ENCODE results near the gene ASCL5. TPM values are rescaled to one million over a fixed set of nuclear protein-coding genes. Genes with fewer than 3 reads are reported as not detected.

Gene ASCL5
- not detected for total RNA-seq

DNA sequence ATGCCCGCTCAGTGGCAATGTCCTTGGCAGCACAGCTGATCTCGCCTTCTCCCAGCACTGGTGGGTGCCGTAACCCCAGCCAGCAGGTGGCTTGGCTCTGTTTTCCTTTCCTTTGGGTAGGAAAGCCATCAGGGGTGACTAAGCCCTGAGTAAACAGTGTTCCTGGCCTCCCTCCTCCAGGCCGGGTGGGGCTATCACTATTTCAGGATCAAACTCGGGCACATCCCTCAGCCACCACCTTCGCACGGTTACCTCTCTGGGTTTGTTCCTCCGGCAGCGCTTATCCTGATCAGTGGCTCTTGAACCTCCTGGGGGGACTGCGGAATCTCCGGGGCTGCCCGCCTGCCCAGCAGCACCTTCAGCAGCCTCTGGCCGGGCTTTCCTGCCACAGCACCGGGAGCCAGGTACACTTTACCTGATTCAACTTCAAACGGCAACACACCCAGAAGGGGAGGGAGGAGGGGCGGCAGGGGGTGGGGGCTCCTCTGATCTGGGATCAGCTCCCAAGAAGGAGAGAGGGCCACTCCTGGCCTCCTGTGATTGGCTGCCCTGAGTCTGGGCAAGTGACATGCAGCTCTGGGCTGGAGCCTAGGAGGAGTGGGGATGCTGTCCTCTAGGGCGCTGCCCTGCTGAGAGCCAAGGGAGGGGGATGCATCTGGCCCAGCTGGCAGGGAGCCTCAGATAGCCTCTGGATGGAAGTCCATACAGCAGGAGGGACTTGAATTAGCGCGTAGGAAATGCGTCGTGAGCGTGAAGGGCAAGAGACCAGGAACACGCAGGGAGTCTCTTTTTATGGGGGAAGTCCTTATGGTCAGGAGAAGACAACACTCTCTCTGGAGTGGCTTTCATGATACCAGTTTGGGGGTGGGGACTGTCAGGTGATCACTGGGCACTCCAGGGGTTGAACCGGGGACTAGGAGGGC lies at the start of gene ASCL5:
TSS of gene ASCL5 (minus strand) at position 353 of the 923 bp plus-strand sequence. CDS start 11,812 bp downstream, outside the sequence.
- TF ChIP-seq CTCF (IDR thresholded peaks at IDR 0.05; ENCODE audit: low read depth) = no peak

DNA sequence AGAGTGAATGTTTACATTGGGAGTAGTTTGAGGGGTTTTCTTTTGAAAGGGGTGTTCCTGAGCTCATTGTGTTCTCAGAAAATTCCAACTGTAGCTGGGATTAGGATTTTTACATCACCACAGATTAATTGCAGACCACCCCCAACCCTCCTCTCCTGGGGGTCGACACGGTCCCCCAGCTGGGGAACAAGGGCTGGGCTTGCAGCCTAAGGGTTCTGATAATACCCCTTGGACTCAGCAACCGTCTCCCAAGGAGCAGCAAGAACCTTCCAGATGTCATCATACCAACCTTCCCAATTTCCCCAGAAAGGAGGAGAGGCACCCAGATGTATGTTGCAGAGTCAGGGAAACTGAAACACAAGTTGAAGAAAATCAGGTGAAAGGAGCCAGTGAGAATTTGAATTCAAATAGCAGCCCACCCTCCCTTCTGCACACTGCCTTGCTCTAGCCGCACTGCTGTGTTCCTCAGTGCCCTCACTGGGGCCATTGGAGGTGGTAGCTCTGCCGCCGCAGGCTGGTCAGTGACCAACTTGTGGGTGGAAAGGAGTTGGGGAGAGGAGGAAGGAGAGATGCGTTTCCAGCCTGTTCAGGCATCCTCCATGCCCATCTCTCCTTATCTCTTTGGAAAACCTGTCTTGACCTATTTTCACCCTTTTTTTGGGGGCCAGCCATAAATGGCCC lies 49.0 kb upstream of the ASCL5 start:
- no peak for TF ChIP-seq CTCF (IDR thresholded peaks at IDR 0.05; ENCODE audit: low read depth)

- no peak for TF ChIP-seq CTCF (IDR thresholded peaks at IDR 0.05; ENCODE audit: low read depth)
These were observed 46.8 kb upstream of the ASCL5 start for GRCh38 chr1:201173736-201174135.

DNA sequence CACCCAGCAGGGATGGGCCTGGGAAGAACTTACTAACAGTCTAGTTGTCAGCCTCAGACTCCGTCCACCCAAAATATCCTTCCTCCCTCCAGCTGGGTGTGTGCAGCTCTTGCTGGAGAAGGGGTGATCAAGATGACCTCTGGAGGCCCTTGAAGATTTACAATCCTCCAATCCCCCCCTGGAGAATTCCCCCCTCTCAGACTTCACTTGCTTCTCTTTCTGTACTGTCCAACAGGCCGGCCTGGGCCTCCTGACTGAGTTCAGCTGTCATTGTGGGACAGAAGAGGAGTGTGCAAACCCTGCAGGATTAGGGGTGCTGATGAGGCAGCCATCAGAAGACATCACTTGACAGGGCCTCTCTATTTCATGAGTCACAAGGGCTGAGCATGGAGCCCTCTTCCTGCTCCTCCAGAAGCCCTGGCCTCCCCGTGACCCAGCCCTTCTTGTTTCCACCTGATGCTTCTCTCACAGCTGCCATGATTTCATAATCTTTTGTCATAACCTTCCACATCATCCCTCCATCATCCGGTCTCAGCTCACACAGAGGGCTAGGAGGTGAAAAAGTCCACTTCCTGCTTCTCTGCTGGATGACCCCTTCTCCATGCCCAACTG lies 46.1 kb upstream of the ASCL5 start:
- TF ChIP-seq CTCF (IDR thresholded peaks at IDR 0.05; ENCODE audit: low read depth) = no peak

DNA sequence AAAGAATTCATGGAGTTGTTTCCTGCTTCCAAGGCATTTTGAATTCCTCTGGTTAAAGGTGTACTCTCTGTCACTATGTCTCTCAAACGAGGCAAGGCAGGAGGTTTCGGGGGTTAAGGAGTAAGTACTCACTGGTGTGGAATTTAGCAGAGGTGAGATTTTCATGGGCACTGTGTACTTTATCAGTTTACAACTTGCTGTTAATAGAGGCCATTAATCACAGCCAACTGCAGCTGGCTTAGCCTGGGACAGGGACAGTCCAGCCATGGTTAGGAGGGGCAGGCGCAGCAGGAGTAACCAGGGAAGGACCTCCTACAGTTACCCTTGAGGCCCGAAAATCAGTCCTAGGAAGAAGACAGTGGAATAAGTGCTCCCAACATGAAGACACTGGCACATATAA lies 45.3 kb upstream of the ASCL5 start:
- TF ChIP-seq CTCF (IDR thresholded peaks at IDR 0.05; ENCODE audit: low read depth) = no peak

- no peak for TF ChIP-seq CTCF (IDR thresholded peaks at IDR 0.05; ENCODE audit: low read depth)
These were observed 44.4 kb upstream of the ASCL5 start for GRCh38 chr1:201171063-201172036.
